HCT116 (cell line): Measurements from ENCODE around the gene ABTB1. TPM values are rescaled to one million over a fixed set of nuclear protein-coding genes. Genes with fewer than 3 reads are reported as not detected.
A peak's percentile ranks its signal among the peaks of the same experiment; 100 is the strongest.

Source experiments
- ATAC-seq: fragments of 200-7000 bp; cut with Tn5 transposase; 2 replicates; pipeline ENCODE4 v1.9.1; 2020; ENCODE audit warnings: mild to moderate bottlenecking, moderate library complexity
- BruUV-seq: library from RNA; stranded (reverse); fragments of 400-500 nt; replicated peaks from 2 replicates; lab custom pipeline; 2021; lab: Mats Ljungman, UMichigan
- CTCF ChIA-PET: fragments of 300-600 bp; sonication (Branson Sonifier 250); formaldehyde crosslinking; loops from one replicate; lab custom pipeline; 2021; ENCODE audit warnings: antibody characterized with exemption; lab: Charles Lee
- POLR2A ChIA-PET: fragments of 300-600, 350-600 bp; sonication (Branson Sonifier 250); formaldehyde crosslinking; loops from one replicate; lab custom pipeline; 2021; ENCODE audit warnings: antibody characterized with exemption; lab: Charles Lee
- RAD21 ChIA-PET, 2 experiments: fragments of 300-600 bp; sonication (Branson Sonifier 250); formaldehyde crosslinking; loops; one replicate each; lab custom pipeline; 2023; ENCODE audit warnings: low total read pairs in 2 of 2; ENCODE audit not compliant: uncharacterized antibody in 2 of 2, unreplicated experiment in 2 of 2, low non-redundant PET in 1 of 2; lab: Charles Lee
- DNase-seq: peaks from one replicate; pipeline ENCODE4 v3.0.0-alpha.2; 2010; ENCODE audit warnings: low read depth, low spot score
- H2AFZ ChIP-seq: fragments of 200-600 bp; shearing (Covaris generic), sonication (generic); 2 replicates; pipeline ENCODE4 v1.6.1; 2017; ENCODE audit warnings: low read depth, mixed run types, mixed read lengths, antibody characterized with exemption, low read length; ENCODE audit not compliant: poor library complexity, severe bottlenecking
- H3K27ac ChIP-seq: 2 replicates; pipeline ENCODE4 v1.5.1; 2012; ENCODE audit warnings: low read depth, low read length
- H3K27me3 ChIP-seq: fragments of 200-600 bp; sonication (generic); 2 replicates; pipeline ENCODE4 v1.6.1; 2016; ENCODE audit warnings: mixed run types, low read length, mixed read lengths; ENCODE audit not compliant: insufficient read depth
- H3K36me3 ChIP-seq, 2 experiments: fragments of 200-500 bp in 1 of 2; fragments of 200-600 bp in 1 of 2; sonication (Bioruptor generic) in 1 of 2; sonication (generic) in 1 of 2; 2 replicates each; pipeline versions ENCODE4 v1.5.1 to v1.6.1; 2014 to 2016; ENCODE audit warnings: low read length in 2 of 2, inconsistent platforms in 1 of 2, mixed read lengths in 1 of 2, mixed run types in 1 of 2; ENCODE audit not compliant: insufficient read depth in 2 of 2, control insufficient read depth in 1 of 2
- H3K4me1 ChIP-seq, 2 experiments: fragments of 200-600 bp in 1 of 2; sonication (generic) in 1 of 2; 2 replicates each; pipeline versions ENCODE4 v1.5.1 to v1.6.1; 2012 to 2017; ENCODE audit warnings: low read length in 2 of 2, inconsistent platforms in 1 of 2, mild to moderate bottlenecking in 1 of 2, mixed read lengths in 1 of 2, mixed run types in 1 of 2, moderate library complexity in 1 of 2; ENCODE audit not compliant: insufficient read depth in 2 of 2, control insufficient read depth in 1 of 2
- H3K4me2 ChIP-seq: fragments of 200-600 bp; sonication (generic); 2 replicates; pipeline ENCODE4 v1.6.1; 2017; ENCODE audit warnings: mixed run types, low read length, mixed read lengths
- H3K4me3 ChIP-seq, 2 experiments: fragments of 200-600 bp in 1 of 2; sonication (generic) in 1 of 2; replicated peaks in 1 of 2; 2 replicates each; pipeline ENCODE4 v1.5.1; 2011 to 2016; ENCODE audit warnings: low read length in 2 of 2, control low read depth in 1 of 2, low read depth in 1 of 2, mild to moderate bottlenecking in 1 of 2, mixed read lengths in 1 of 2, mixed run types in 1 of 2
- H3K79me2 ChIP-seq: fragments of 200-600 bp; sonication (generic); 2 replicates; pipeline ENCODE4 v1.6.1; 2017; ENCODE audit warnings: mild to moderate bottlenecking, mixed run types, low read length, moderate library complexity, mixed read lengths; ENCODE audit not compliant: insufficient read depth
- H3K9ac ChIP-seq: fragments of 200-600 bp; sonication (generic); 2 replicates; pipeline ENCODE4 v1.6.1; 2016; ENCODE audit warnings: low read length, mixed read lengths
- H3K9me2 ChIP-seq: fragments of 200-600 bp; sonication (generic), shearing (Covaris generic); 2 replicates; pipeline ENCODE4 v1.6.1; 2017; ENCODE audit warnings: mixed run types, mild to moderate bottlenecking, moderate library complexity; ENCODE audit not compliant: insufficient read depth
- H3K9me3 ChIP-seq, 2 experiments: fragments of 200-500 bp in 1 of 2; fragments of 200-600 bp in 1 of 2; sonication (Bioruptor generic) in 1 of 2; sonication (generic) in 1 of 2; 2 replicates each; pipeline ENCODE4 v1.6.1; 2014 to 2017; ENCODE audit warnings: low read length in 2 of 2, mixed read lengths in 2 of 2, inconsistent platforms in 1 of 2, low read depth in 1 of 2, mild to moderate bottlenecking in 1 of 2, mixed run types in 1 of 2, moderate library complexity in 1 of 2; ENCODE audit not compliant: control insufficient read depth in 1 of 2, insufficient read depth in 1 of 2
- H4K20me1 ChIP-seq: fragments of 200-600 bp; sonication (generic), shearing (Covaris generic); 2 replicates; pipeline ENCODE4 v1.6.1; 2017; ENCODE audit warnings: mixed run types, mild to moderate bottlenecking, moderate library complexity; ENCODE audit not compliant: insufficient read depth
- CBX3 ChIP-seq: IDR thresholded peaks from 2 replicates; pipeline ENCODE4 v1.6.1; 2012; ENCODE audit warnings: low read depth
- EGR1 ChIP-seq: IDR thresholded peaks from 2 replicates; pipeline ENCODE4 v1.6.1; 2012; ENCODE audit warnings: low read depth
- ELF1 ChIP-seq: IDR thresholded peaks from 2 replicates; pipeline ENCODE4 v1.6.1; 2012; ENCODE audit warnings: low read depth, borderline replicate concordance
- EZH2 ChIP-seq: fragments of 200-600 bp; sonication (generic); IDR thresholded peaks from 2 replicates; pipeline ENCODE4 v1.6.1; 2017; ENCODE audit warnings: antibody characterized with exemption, mixed run types
- EZH2phosphoT487 ChIP-seq: fragments of 200-600 bp; IDR thresholded peaks from 2 replicates; pipeline ENCODE4 v1.6.1; 2018; ENCODE audit warnings: antibody characterized with exemption, borderline replicate concordance
- FOSL1 ChIP-seq: IDR thresholded peaks from 2 replicates; pipeline ENCODE4 v1.6.1; 2012; ENCODE audit warnings: low read depth
- JUND ChIP-seq: IDR thresholded peaks from 2 replicates; pipeline ENCODE4 v1.6.1; 2012
- POLR2AphosphoS5 ChIP-seq: IDR thresholded peaks from 2 replicates; pipeline ENCODE4 v1.6.1; 2011; ENCODE audit warnings: mild to moderate bottlenecking, low read depth, low read length, moderate library complexity
- RAD21 ChIP-seq: IDR thresholded peaks from 2 replicates; pipeline ENCODE4 v1.6.1; 2012; ENCODE audit warnings: low read depth, mild to moderate bottlenecking
- REST ChIP-seq: IDR thresholded peaks from 2 replicates; pipeline ENCODE4 v1.6.1; 2012; ENCODE audit warnings: low read depth
- SIN3A ChIP-seq: IDR thresholded peaks from 2 replicates; pipeline ENCODE4 v1.6.1; 2012; ENCODE audit warnings: low read depth
- SRF ChIP-seq: IDR thresholded peaks from 2 replicates; pipeline ENCODE4 v1.6.1; 2012; ENCODE audit warnings: low read depth
- TCF7L2 ChIP-seq: IDR thresholded peaks from 2 replicates; pipeline ENCODE4 v1.7.0; 2011; ENCODE audit warnings: borderline replicate concordance, inconsistent platforms; ENCODE audit not compliant: insufficient read depth, insufficient read length; ENCODE audit errors: extremely low read depth
- YY1 ChIP-seq: IDR thresholded peaks from 2 replicates; pipeline ENCODE4 v1.6.1; 2011; ENCODE audit warnings: low read length, low read depth, moderate library complexity, mild to moderate bottlenecking; ENCODE audit not compliant: insufficient replicate concordance; ENCODE audit errors: extremely low read depth
- ZNF274 ChIP-seq: fragments of 200-500 bp; sonication (Bioruptor generic); IDR thresholded peaks from 2 replicates; pipeline ENCODE4 v1.6.1; 2014; ENCODE audit warnings: mild to moderate bottlenecking, low read depth, low read length, inconsistent platforms
- intact Hi-C: fragments of 100-400 bp; cut with micrococcal nuclease; formaldehyde crosslinking; loops from 2 replicates; pipeline ENCODE4 v1.10.0; 2022
- total RNA-seq: library from RNA; stranded (reverse); gene quantifications from one replicate; pipeline ENCODE4 v1.2.1, GENCODE V29; 2021; ENCODE audit not compliant: unreplicated experiment
- TF ChIP-seq, protein P1 (sequence below): IDR thresholded peaks from 2 replicates; pipeline ENCODE4 v1.6.1; 2012

Gene ABTB1
- total RNA-seq, 1 experiment from 2014 or later: 19.4 TPM

- Histone ChIP-seq H3K27ac (peak overlapping the region; percentile 30), H3K27me3 (no peaks in the 10 kb centered on the region), H3K9me3 (no peaks in the 10 kb centered on the region), H2AFZ (no peak overlapping the region), H3K4me1 (peaks cover 13 to 36% of the 10 kb centered on the region in 2 experiments), H3K4me3 (0 out of 4 replicates have a peak overlapping the region, but pooled peaks of 1 of the 2 experiments have one; percentile 4), H3K4me2 (peak overlapping the region; percentile 64)
- DNase-seq: no peak
- intact Hi-C loops: loop anchor here (2.0 kb wide), 2 partner anchors 141 to 443 kb away; no protein-coding TSS in a partner anchor
- BruUV-seq: no TSS peak
- CTCF ChIA-PET: interaction anchor here (1.5 to 2.2 kb wide), 2 partner anchors 142 to 270 kb away, joined by 3 to 11 read pairs; no protein-coding TSS in a partner anchor
- TF ChIP-seq POLR2AphosphoS5 (no peak), TCF7L2 (no peak), SIN3A (no peak), ELF1 (no peak), CBX3 (no peak), JUND (no peak), ZNF274 (no peak), EZH2phosphoT487 (no peak), EGR1 (no peak), YY1 (no peak), SRF (no peak), EZH2 (no peak), FOSL1 (no peak), RAD21 (no peak), REST (no peak)
- TF ChIP-seq, protein P1, sequence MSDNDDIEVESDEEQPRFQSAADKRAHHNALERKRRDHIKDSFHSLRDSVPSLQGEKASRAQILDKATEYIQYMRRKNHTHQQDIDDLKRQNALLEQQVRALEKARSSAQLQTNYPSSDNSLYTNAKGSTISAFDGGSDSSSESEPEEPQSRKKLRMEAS: no peak
- TF ChIP-seq, all 23 proteins: peak for 0
- peak; percentile 32 for ATAC-seq
- ChIA-PET POLR2A (no interaction called here), RAD21 (no interaction called here)
- Histone ChIP-seq H3K36me3 (no peaks in the 10 kb centered on the region), H3K9ac (peak overlapping the region; percentile 49), H3K79me2 (no peaks in the 10 kb centered on the region), H3K9me2 (no peaks in the 10 kb centered on the region), H4K20me1 (no peaks in the 10 kb centered on the region)
Observed at GRCh38 chr3:127690106-127690505, 17.4 kb downstream of the ABTB1 start.
